Right atrium auricular region (tissue), 2 donors: ENCODE results near the gene EDDM13. TPM values are rescaled to one million over a fixed set of nuclear protein-coding genes. Genes with fewer than 3 reads are reported as not detected.
"Not testable (repeated sequence)": the region's sequence is repeated elsewhere in the genome, so short reads cannot be mapped to it uniquely, and the experiment has no call there.

Source experiments
- DNase-seq: peaks from one replicate; pipeline ENCODE4 v3.0.0-alpha.2; 2019; ENCODE audit warnings: low spot score
- H3K27ac ChIP-seq, 2 donors: fragments of 200-600 bp; sonication (generic); 1 replicate in 1 of 2; 2 replicates in 1 of 2; pipeline ENCODE4 v1.5.1; 2016 to 2019
- H3K27me3 ChIP-seq, 2 donors: fragments of 200-600 bp; sonication (generic); one replicate each; pipeline versions ENCODE4 v1.5.1 to v1.6.0; 2017 to 2019
- H3K36me3 ChIP-seq: fragments of 200-600 bp; sonication (generic); one replicate; pipeline ENCODE4 v1.5.1; 2016
- H3K4me1 ChIP-seq, 2 donors: fragments of 200-600 bp; sonication (generic); one replicate each; pipeline versions ENCODE4 v1.5.1 to v1.6.0; 2017 to 2019
- H3K4me3 ChIP-seq, 2 donors: fragments of 200-600 bp; sonication (generic); 1 replicate in 1 of 2; 2 replicates in 1 of 2; pipeline ENCODE4 v1.5.1; 2017 to 2019; ENCODE audit warnings: mild to moderate bottlenecking in 1 of 2, moderate library complexity in 1 of 2
- H3K9me3 ChIP-seq, 2 donors: fragments of 200-600 bp; sonication (generic); one replicate each; pipeline ENCODE4 v1.5.1; 2019
- total RNA-seq, 2 donors: library from RNA; depleted of rRNA; stranded (reverse); fragments of >200 nt; gene quantifications; one replicate each; pipeline ENCODE4 v1.1.0, GENCODE V29; 2016
- TF ChIP-seq, protein P1 (sequence below), 2 donors: fragments of 200-600 bp; sonication (generic); IDR thresholded peaks; one replicate each; pipeline ENCODE4 v1.5.1; 2019; ENCODE audit warnings: antibody characterized with exemption in 2 of 2

EDDM13 gene
- total RNA-seq, 2 donors from 2014 or later = not detected

DNA sequence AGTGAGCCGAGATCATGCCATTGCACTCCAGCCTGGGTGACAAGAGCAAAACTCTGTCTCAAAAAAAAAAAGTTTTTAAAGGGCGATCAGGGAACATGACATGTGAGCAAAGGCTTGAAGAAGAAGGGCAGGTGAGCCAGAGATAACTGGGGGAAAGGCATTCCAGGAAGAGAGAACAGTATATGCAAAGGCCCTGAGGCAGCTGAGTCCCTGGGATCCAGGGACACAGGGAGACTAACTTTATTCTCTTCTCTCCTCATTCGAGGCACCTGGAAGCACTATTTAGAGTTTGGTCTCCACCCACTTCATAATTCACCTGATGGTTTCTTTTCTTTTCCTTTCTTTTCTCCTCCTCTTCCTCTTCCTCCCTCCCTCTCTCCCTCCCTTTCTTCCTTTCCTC lies 24.5 kb downstream of the EDDM13 start:
- DNase-seq = no peak
- H3K4me1 ChIP-seq = no peaks in the 10 kb centered on the region
- H3K9me3 ChIP-seq = no peaks in the 10 kb centered on the region
- TF ChIP-seq, protein P1, sequence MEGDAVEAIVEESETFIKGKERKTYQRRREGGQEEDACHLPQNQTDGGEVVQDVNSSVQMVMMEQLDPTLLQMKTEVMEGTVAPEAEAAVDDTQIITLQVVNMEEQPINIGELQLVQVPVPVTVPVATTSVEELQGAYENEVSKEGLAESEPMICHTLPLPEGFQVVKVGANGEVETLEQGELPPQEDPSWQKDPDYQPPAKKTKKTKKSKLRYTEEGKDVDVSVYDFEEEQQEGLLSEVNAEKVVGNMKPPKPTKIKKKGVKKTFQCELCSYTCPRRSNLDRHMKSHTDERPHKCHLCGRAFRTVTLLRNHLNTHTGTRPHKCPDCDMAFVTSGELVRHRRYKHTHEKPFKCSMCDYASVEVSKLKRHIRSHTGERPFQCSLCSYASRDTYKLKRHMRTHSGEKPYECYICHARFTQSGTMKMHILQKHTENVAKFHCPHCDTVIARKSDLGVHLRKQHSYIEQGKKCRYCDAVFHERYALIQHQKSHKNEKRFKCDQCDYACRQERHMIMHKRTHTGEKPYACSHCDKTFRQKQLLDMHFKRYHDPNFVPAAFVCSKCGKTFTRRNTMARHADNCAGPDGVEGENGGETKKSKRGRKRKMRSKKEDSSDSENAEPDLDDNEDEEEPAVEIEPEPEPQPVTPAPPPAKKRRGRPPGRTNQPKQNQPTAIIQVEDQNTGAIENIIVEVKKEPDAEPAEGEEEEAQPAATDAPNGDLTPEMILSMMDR (IDR thresholded peaks at IDR 0.05) = no peak
- H3K27me3 ChIP-seq = no peaks in the 10 kb centered on the region
- no peak overlapping the region for H3K27ac ChIP-seq
- H3K4me3 ChIP-seq = no peak overlapping the region
- peaks cover 20% of the 10 kb centered on the region for H3K36me3 ChIP-seq

DNA sequence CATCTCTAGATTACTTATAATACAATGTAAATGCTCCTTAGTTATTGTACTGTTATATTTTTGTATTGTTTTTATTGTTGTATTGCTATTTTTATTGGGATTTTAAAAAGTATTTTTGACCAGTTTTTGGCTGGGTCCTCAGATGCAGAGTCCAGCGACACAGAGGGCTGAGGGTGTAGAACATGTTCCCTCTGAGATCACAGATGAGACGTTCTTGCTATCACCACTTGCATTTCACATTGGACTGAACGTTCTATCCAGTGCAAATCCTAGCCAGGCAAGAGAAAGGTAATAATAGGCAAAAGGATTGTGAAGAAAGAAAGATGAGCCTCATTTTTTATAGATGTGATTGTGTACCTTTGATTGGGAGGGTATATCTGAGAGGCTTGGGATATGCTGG lies 27.1 kb downstream of the EDDM13 start:
- Histone ChIP-seq H3K9me3 (no peaks in the 10 kb centered on the region), H3K36me3 (peaks cover 12% of the 10 kb centered on the region), H3K4me1 (no peaks in the 10 kb centered on the region), H3K4me3 (no peak overlapping the region), H3K27ac (peak overlapping the region; percentile 6 to 56), H3K27me3 (no peaks in the 10 kb centered on the region)
- TF ChIP-seq, protein P1 (IDR thresholded peaks at IDR 0.05) = no peak
- no peak for DNase-seq

DNA sequence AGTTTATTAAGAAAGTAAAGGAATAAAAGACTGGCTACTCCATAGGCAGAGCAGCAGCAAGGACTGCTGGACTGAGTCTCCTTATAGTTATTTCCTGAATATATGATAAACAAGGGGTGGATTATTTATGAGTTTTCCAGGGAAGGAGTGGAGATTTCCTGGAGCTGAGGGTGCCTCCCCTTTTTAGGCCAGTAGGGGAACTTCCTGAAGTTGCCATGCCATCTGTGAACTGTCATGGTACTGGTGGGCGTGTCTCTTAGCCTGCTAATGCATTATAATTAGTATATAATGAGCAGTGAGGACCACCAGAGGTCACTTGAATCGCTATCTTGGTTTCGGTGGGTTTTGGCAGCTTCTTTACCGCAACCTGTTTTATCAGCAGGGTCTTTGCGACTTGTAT lies 28.6 kb downstream of the EDDM13 start:
- TF ChIP-seq, protein P1 (IDR thresholded peaks at IDR 0.05) = no peak
- no peak overlapping the region for H3K27ac ChIP-seq

DNA sequence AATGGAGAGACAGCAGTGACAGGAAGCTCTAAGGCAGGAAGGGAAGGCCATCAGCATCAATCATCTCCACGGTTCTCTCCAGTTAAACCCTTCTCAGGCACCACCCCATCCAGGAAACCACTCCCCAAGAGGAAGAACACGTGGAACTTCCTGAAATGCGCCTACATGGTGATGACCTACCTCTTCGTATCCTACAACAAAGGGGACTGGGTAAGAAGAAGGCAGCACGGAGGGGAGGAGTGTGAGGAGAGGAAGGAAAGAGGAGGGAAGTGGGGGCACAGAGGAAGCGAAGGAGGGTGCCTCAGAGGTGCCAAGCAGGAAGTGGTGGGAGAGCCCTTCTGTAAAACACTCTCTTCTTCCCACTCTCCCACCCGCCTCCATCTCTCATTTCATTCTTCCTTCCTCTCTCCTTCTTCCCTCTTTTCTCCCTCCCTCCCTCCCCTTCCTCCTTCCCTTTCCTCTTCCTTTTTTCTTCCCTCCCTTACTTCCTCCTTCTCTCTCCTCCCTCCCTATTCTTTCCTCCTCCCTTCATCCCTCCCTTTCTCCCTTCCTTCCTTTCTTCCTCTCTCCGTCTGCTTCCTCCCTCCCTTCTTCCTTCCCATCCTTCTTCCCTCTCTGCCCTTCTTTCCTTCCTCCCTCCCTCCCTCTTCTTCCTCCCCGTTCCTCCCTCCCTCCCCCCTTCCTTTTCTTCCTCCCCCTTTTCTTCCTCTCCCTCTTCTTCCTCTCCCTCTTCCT lies 29.5 kb downstream of the EDDM13 start:
- Histone ChIP-seq H3K4me1 (no peaks in the 10 kb centered on the region), H3K4me3 (no peak overlapping the region), H3K27me3 (no peaks in the 10 kb centered on the region), H3K9me3 (no peaks in the 10 kb centered on the region), H3K27ac (no peak overlapping the region), H3K36me3 (no peaks in the 10 kb centered on the region)
- TF ChIP-seq, protein P1 (IDR thresholded peaks at IDR 0.05) = no peak
- DNase-seq = no peak

More for the DNA sequence above, 28.6 kb downstream of the EDDM13 start:
- no peaks in the 10 kb centered on the region for H3K4me1 ChIP-seq
- H3K9me3 ChIP-seq = no peaks in the 10 kb centered on the region
- peaks cover 3% of the 10 kb centered on the region for H3K36me3 ChIP-seq
- no peak for DNase-seq
- no peaks in the 10 kb centered on the region for H3K27me3 ChIP-seq
- no peak overlapping the region for H3K4me3 ChIP-seq

DNA sequence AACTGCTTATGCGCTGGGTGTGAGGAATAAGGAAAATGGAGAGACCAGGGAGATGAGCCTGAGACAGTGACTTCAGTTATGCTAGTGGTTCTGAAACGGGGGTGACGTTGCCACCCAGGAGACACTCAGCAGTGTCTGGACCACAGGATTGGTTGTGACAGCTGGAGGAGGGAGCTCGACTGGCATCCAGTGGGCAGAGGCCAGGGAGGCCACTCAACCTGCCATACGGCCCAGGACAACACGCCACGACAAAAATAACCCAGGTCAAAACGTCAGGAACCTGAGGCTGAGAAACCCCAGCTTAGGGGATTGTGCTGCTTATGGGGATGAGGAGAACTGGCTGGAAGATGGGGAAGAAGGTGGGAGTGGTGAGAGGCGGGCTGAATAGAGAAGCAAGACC lies 31.7 kb downstream of the EDDM13 start:
- DNase-seq = no peak
- Histone ChIP-seq H3K9me3 (no peaks in the 10 kb centered on the region), H3K27me3 (no peaks in the 10 kb centered on the region), H3K4me1 (no peaks in the 10 kb centered on the region), H3K4me3 (no peak overlapping the region), H3K36me3 (no peaks in the 10 kb centered on the region), H3K27ac (no peak overlapping the region)
- TF ChIP-seq, protein P1 (IDR thresholded peaks at IDR 0.05) = no peak

DNA sequence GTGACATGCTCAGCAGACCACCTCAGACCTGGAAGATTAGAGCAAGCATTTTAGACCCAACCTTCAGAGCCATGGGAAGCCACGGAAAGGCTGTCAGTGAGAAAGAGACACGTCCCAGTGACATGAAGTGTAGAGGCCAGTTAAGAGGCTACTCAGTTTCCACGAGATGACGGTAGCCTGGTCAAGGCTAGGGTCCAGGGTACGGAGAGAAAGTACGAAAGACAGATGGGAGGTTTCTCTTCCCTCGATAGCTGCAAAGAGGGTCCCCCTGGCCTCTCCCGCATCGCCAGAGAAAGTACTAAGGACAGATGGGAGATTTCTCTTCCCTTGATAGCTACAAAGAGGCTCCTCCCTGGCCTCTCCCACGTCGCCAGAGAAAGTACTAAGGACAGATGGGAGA lies 33.5 kb downstream of the EDDM13 start:
- Histone ChIP-seq H3K9me3 (no peaks in the 10 kb centered on the region), H3K27ac (peak overlapping the region; percentile 11 to 48), H3K4me1 (no peaks in the 10 kb centered on the region), H3K4me3 (no peak overlapping the region), H3K27me3 (no peaks in the 10 kb centered on the region), H3K36me3 (no peaks in the 10 kb centered on the region)
- peak; percentile 13 for DNase-seq
- TF ChIP-seq, protein P1 (IDR thresholded peaks at IDR 0.05) = no peak

DNA sequence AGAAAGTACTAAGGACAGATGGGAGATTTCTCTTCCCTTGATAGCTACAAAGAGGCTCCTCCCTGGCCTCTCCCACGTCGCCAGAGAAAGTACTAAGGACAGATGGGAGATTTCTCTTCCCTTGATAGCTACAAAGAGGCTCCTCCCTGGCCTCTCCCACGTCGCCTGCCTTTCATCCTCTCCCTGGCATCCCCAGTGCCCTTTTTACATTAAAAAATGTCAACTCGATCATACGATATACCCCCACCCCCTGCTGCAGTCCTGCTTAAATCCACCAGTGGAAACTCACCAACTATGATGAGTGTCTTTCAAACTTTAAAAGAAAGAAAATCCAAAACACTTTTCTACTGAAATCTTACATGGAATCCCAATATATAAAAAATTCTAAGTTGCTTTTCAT lies 34.5 kb downstream of the EDDM13 start:
- H3K27ac ChIP-seq = peak overlapping the region in 1 of 2 donors; percentile 56
- not testable (repeated sequence) for H3K4me1 ChIP-seq, H3K36me3 ChIP-seq, H3K4me3 ChIP-seq, H3K27me3 ChIP-seq, DNase-seq, H3K9me3 ChIP-seq
